Measurements from ENCODE around the gene PLBD1.

- TF ChIP-seq POLR2A (IDR thresholded peaks at IDR 0.05) (no peak), EP300 (IDR thresholded peaks at IDR 0.05) (no peak), CTCF (IDR thresholded peaks at IDR 0.05) (no peak)
Observed at GRCh38 chr12:14460212-14460841, 107.4 kb downstream of the PLBD1 start.

Measured in gastroesophageal sphincter (tissue), 3 donors.